HCT116 (cell line): ENCODE results near the gene OTP. TPM values are rescaled to one million over a fixed set of nuclear protein-coding genes. Genes with fewer than 3 reads are reported as not detected.

Source experiments
- ATAC-seq: fragments of 200-7000 bp; cut with Tn5 transposase; 2 replicates; pipeline ENCODE4 v1.9.1; 2020; ENCODE audit warnings: mild to moderate bottlenecking, moderate library complexity
- BruUV-seq: library from RNA; stranded (reverse); fragments of 400-500 nt; replicated peaks from 2 replicates; lab custom pipeline; 2021; lab: Mats Ljungman, UMichigan
- CTCF ChIA-PET: fragments of 300-600 bp; sonication (Branson Sonifier 250); formaldehyde crosslinking; loops from one replicate; lab custom pipeline; 2021; ENCODE audit warnings: antibody characterized with exemption; lab: Charles Lee
- POLR2A ChIA-PET: fragments of 300-600, 350-600 bp; sonication (Branson Sonifier 250); formaldehyde crosslinking; loops from one replicate; lab custom pipeline; 2021; ENCODE audit warnings: antibody characterized with exemption; lab: Charles Lee
- RAD21 ChIA-PET, 2 experiments: fragments of 300-600 bp; sonication (Branson Sonifier 250); formaldehyde crosslinking; loops; one replicate each; lab custom pipeline; 2023; ENCODE audit warnings: low total read pairs in 2 of 2; ENCODE audit not compliant: uncharacterized antibody in 2 of 2, unreplicated experiment in 2 of 2, low non-redundant PET in 1 of 2; lab: Charles Lee
- DNase-seq: peaks from one replicate; pipeline ENCODE4 v3.0.0-alpha.2; 2010; ENCODE audit warnings: low read depth, low spot score
- H2AFZ ChIP-seq: fragments of 200-600 bp; shearing (Covaris generic), sonication (generic); 2 replicates; pipeline ENCODE4 v1.6.1; 2017; ENCODE audit warnings: low read depth, mixed run types, mixed read lengths, antibody characterized with exemption, low read length; ENCODE audit not compliant: poor library complexity, severe bottlenecking
- H3K27ac ChIP-seq: 2 replicates; pipeline ENCODE4 v1.5.1; 2012; ENCODE audit warnings: low read depth, low read length
- H3K27me3 ChIP-seq: fragments of 200-600 bp; sonication (generic); 2 replicates; pipeline ENCODE4 v1.6.1; 2016; ENCODE audit warnings: mixed run types, low read length, mixed read lengths; ENCODE audit not compliant: insufficient read depth
- H3K36me3 ChIP-seq, 2 experiments: fragments of 200-500 bp in 1 of 2; fragments of 200-600 bp in 1 of 2; sonication (Bioruptor generic) in 1 of 2; sonication (generic) in 1 of 2; 2 replicates each; pipeline versions ENCODE4 v1.5.1 to v1.6.1; 2014 to 2016; ENCODE audit warnings: low read length in 2 of 2, inconsistent platforms in 1 of 2, mixed read lengths in 1 of 2, mixed run types in 1 of 2; ENCODE audit not compliant: insufficient read depth in 2 of 2, control insufficient read depth in 1 of 2
- H3K4me1 ChIP-seq, 2 experiments: fragments of 200-600 bp in 1 of 2; sonication (generic) in 1 of 2; 2 replicates each; pipeline versions ENCODE4 v1.5.1 to v1.6.1; 2012 to 2017; ENCODE audit warnings: low read length in 2 of 2, inconsistent platforms in 1 of 2, mild to moderate bottlenecking in 1 of 2, mixed read lengths in 1 of 2, mixed run types in 1 of 2, moderate library complexity in 1 of 2; ENCODE audit not compliant: insufficient read depth in 2 of 2, control insufficient read depth in 1 of 2
- H3K4me2 ChIP-seq: fragments of 200-600 bp; sonication (generic); 2 replicates; pipeline ENCODE4 v1.6.1; 2017; ENCODE audit warnings: mixed run types, low read length, mixed read lengths
- H3K4me3 ChIP-seq, 2 experiments: fragments of 200-600 bp in 1 of 2; sonication (generic) in 1 of 2; replicated peaks in 1 of 2; 2 replicates each; pipeline ENCODE4 v1.5.1; 2011 to 2016; ENCODE audit warnings: low read length in 2 of 2, control low read depth in 1 of 2, low read depth in 1 of 2, mild to moderate bottlenecking in 1 of 2, mixed read lengths in 1 of 2, mixed run types in 1 of 2
- H3K79me2 ChIP-seq: fragments of 200-600 bp; sonication (generic); 2 replicates; pipeline ENCODE4 v1.6.1; 2017; ENCODE audit warnings: mild to moderate bottlenecking, mixed run types, low read length, moderate library complexity, mixed read lengths; ENCODE audit not compliant: insufficient read depth
- H3K9ac ChIP-seq: fragments of 200-600 bp; sonication (generic); 2 replicates; pipeline ENCODE4 v1.6.1; 2016; ENCODE audit warnings: low read length, mixed read lengths
- H3K9me2 ChIP-seq: fragments of 200-600 bp; sonication (generic), shearing (Covaris generic); 2 replicates; pipeline ENCODE4 v1.6.1; 2017; ENCODE audit warnings: mixed run types, mild to moderate bottlenecking, moderate library complexity; ENCODE audit not compliant: insufficient read depth
- H3K9me3 ChIP-seq, 2 experiments: fragments of 200-500 bp in 1 of 2; fragments of 200-600 bp in 1 of 2; sonication (Bioruptor generic) in 1 of 2; sonication (generic) in 1 of 2; 2 replicates each; pipeline ENCODE4 v1.6.1; 2014 to 2017; ENCODE audit warnings: low read length in 2 of 2, mixed read lengths in 2 of 2, inconsistent platforms in 1 of 2, low read depth in 1 of 2, mild to moderate bottlenecking in 1 of 2, mixed run types in 1 of 2, moderate library complexity in 1 of 2; ENCODE audit not compliant: control insufficient read depth in 1 of 2, insufficient read depth in 1 of 2
- H4K20me1 ChIP-seq: fragments of 200-600 bp; sonication (generic), shearing (Covaris generic); 2 replicates; pipeline ENCODE4 v1.6.1; 2017; ENCODE audit warnings: mixed run types, mild to moderate bottlenecking, moderate library complexity; ENCODE audit not compliant: insufficient read depth
- CBX3 ChIP-seq: IDR thresholded peaks from 2 replicates; pipeline ENCODE4 v1.6.1; 2012; ENCODE audit warnings: low read depth
- CTCF ChIP-seq, 3 experiments: fragments of 200-600 bp in 1 of 3; sonication (generic) in 1 of 3; IDR thresholded peaks in 2 of 3; conservative IDR thresholded peaks in 1 of 3; 2 replicates each; pipeline ENCODE4 v1.5.1; 2012 to 2017; ENCODE audit warnings: low read depth in 2 of 3, low read length in 2 of 3, antibody characterized with exemption in 1 of 3, borderline replicate concordance in 1 of 3, control low read depth in 1 of 3, mild to moderate bottlenecking in 1 of 3, mixed read lengths in 1 of 3, mixed run types in 1 of 3, moderate library complexity in 1 of 3; ENCODE audit not compliant: insufficient read depth in 1 of 3
- ELF1 ChIP-seq: IDR thresholded peaks from 2 replicates; pipeline ENCODE4 v1.6.1; 2012; ENCODE audit warnings: low read depth, borderline replicate concordance
- MAX ChIP-seq: IDR thresholded peaks from 2 replicates; pipeline ENCODE4 v1.6.1; 2012
- POLR2A ChIP-seq: IDR thresholded peaks from 2 replicates; pipeline ENCODE4 v1.7.0; 2011; ENCODE audit warnings: borderline replicate concordance; ENCODE audit not compliant: insufficient read depth, insufficient read length; ENCODE audit errors: extremely low read depth
- POLR2AphosphoS5 ChIP-seq: IDR thresholded peaks from 2 replicates; pipeline ENCODE4 v1.6.1; 2011; ENCODE audit warnings: mild to moderate bottlenecking, low read depth, low read length, moderate library complexity
- REST ChIP-seq: IDR thresholded peaks from 2 replicates; pipeline ENCODE4 v1.6.1; 2012; ENCODE audit warnings: low read depth
- TCF7L2 ChIP-seq: IDR thresholded peaks from 2 replicates; pipeline ENCODE4 v1.7.0; 2011; ENCODE audit warnings: borderline replicate concordance, inconsistent platforms; ENCODE audit not compliant: insufficient read depth, insufficient read length; ENCODE audit errors: extremely low read depth
- YY1 ChIP-seq: IDR thresholded peaks from 2 replicates; pipeline ENCODE4 v1.6.1; 2011; ENCODE audit warnings: low read length, low read depth, moderate library complexity, mild to moderate bottlenecking; ENCODE audit not compliant: insufficient replicate concordance; ENCODE audit errors: extremely low read depth
- ZBTB33 ChIP-seq: IDR thresholded peaks from 2 replicates; pipeline ENCODE4 v1.6.1; 2011; ENCODE audit warnings: mild to moderate bottlenecking, low read length, moderate library complexity; ENCODE audit not compliant: insufficient replicate concordance; ENCODE audit errors: extremely low read depth
- ZFX ChIP-seq: fragments of 450-650 bp; IDR thresholded peaks from 2 replicates; pipeline ENCODE4 v1.6.1; 2017
- intact Hi-C: fragments of 100-400 bp; cut with micrococcal nuclease; formaldehyde crosslinking; loops from 2 replicates; pipeline ENCODE4 v1.10.0; 2022
- total RNA-seq: library from RNA; stranded (reverse); gene quantifications from one replicate; pipeline ENCODE4 v1.2.1, GENCODE V29; 2021; ENCODE audit not compliant: unreplicated experiment

The OTP gene
- total RNA-seq, 1 experiment from 2014 or later = 0.07 TPM

GRCh38 chr5:77630114-77630680 lies 8.3 kb downstream of the OTP start:
- H3K4me3 ChIP-seq = peak overlapping the region; percentile 51 to 69
- peak overlapping the region; percentile 92 for H3K4me2 ChIP-seq
- no peaks in the 10 kb centered on the region for H3K9me3 ChIP-seq
- H4K20me1 ChIP-seq = no peaks in the 10 kb centered on the region
- intact Hi-C loops = no loop called here
- CTCF ChIA-PET = interaction anchor here (1.0 to 2.1 kb wide), 4 partner anchors 8 to 70 kb away, joined by 3 to 9 read pairs (median 6); no protein-coding TSS in a partner anchor
- H2AFZ ChIP-seq = no peak overlapping the region
- no peaks in the 10 kb centered on the region for H3K79me2 ChIP-seq
- H3K4me1 ChIP-seq = peaks cover 4 to 14% of the 10 kb centered on the region in 2 experiments; a peak in 2 of 4 replicates
- POLR2A ChIA-PET = no interaction called here
- peak overlapping the region; percentile 61 for H3K9ac ChIP-seq
- TF ChIP-seq ZBTB33 = no peak
- peak; percentile 83 for TF ChIP-seq MAX
- peak; percentile 72 for TF ChIP-seq POLR2A
- peak; percentile 80 for TF ChIP-seq ZFX
- TF ChIP-seq YY1 = peak; percentile 68
- peak; percentile 69; the same call in 1 of the 2 replicates for TF ChIP-seq CBX3
- TF ChIP-seq POLR2AphosphoS5 = peak; percentile 80
- no peak for TF ChIP-seq TCF7L2
- no peak for TF ChIP-seq ELF1
- peak in 1 of 3 experiments; percentile 37; a peak in 3 of 6 replicates for TF ChIP-seq CTCF (IDR thresholded peaks at IDR 0.05 in 2 of 3, conservative IDR thresholded peaks at IDR 0.05 in 1 of 3; ENCODE audit: borderline replicate concordance in 1 of 3, insufficient read depth in 1 of 3, low read depth in 2 of 3, low read length in 2 of 3)
- no peak for TF ChIP-seq REST
- BruUV-seq = no TSS peak
- no peaks in the 10 kb centered on the region for H3K9me2 ChIP-seq
- peak; percentile 97 for ATAC-seq
- RAD21 ChIA-PET = interaction anchor here in 1 of 2 experiments (0.6 kb wide), 1 partner anchor 74 kb away, joined by 3 read pairs; no protein-coding TSS in a partner anchor
- DNase-seq = peak; percentile 61
- peak overlapping the region; percentile 81 for H3K27ac ChIP-seq
- H3K27me3 ChIP-seq = no peaks in the 10 kb centered on the region
- no peaks in the 10 kb centered on the region for H3K36me3 ChIP-seq
